Measurements from ENCODE around the gene BRIP1.

GRCh38 chr17:61716225-61716829 lies 147.0 kb downstream of the BRIP1 start:
- TF ChIP-seq CTCF (IDR thresholded peaks at IDR 0.05; ENCODE audit: extremely low read depth in 1 of 2, insufficient read depth in 1 of 2, low read depth in 1 of 2, low read length in 2 of 2) (no peak), EZH2 (IDR thresholded peaks at IDR 0.05; ENCODE audit: borderline replicate concordance, low read depth, low read length, severe bottlenecking) (no peak), POLR2AphosphoS5 (IDR thresholded peaks at IDR 0.05; ENCODE audit: insufficient read depth, low read depth, low read length) (no peak), MAX (IDR thresholded peaks at IDR 0.05; ENCODE audit: insufficient read depth, insufficient read length) (no peak), POLR2A (IDR thresholded peaks at IDR 0.05; ENCODE audit: low read depth, low read length) (no peak), JUN (IDR thresholded peaks at IDR 0.05; ENCODE audit: borderline replicate concordance, insufficient read depth, insufficient read length, low read depth) (no peak), FOS (IDR thresholded peaks at IDR 0.05; ENCODE audit: borderline replicate concordance, insufficient read depth, low read length) (no peak)
